NCI-H2029 (cell line): ENCODE measurements around the gene SEPTIN2.
"Not testable (repeated sequence)": the region's sequence is repeated elsewhere in the genome, so short reads cannot be mapped to it uniquely, and the experiment has no call there.

Experiments
- DNase-seq: peaks from one replicate; lab custom pipeline; 2025; lab: John Stamatoyannopoulos, UW

SEPTIN2 gene

GRCh38 chr2:241350878-241351639 lies 35.3 kb downstream of the SEPTIN2 start:
- DNase-seq: no peak

- DNase-seq: no peak
These were observed 35.9 kb downstream of the SEPTIN2 start for GRCh38 chr2:241351640-241352031.

DNA sequence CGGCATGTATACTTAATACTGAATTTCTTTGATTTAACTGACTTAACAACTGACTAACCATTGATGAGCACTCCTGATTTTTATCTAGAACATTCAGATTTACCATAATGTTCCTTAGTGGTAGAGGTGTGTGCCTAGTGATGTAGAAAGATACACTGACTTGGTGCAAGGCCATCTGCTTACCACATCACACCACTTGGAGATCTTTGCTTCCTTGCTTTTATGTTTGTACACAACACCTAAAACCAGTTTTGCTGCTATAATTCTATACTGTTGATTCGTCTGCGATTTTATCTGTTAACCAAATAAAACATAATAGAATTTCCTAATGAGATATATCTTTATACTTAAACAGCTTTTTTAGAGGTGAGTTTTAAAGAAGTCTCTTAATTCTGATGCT lies 36.5 kb downstream of the SEPTIN2 start:
- no peak for DNase-seq

GRCh38 chr2:241354668-241355658 lies 39.2 kb downstream of the SEPTIN2 start:
- peak; percentile 91 for DNase-seq

DNA sequence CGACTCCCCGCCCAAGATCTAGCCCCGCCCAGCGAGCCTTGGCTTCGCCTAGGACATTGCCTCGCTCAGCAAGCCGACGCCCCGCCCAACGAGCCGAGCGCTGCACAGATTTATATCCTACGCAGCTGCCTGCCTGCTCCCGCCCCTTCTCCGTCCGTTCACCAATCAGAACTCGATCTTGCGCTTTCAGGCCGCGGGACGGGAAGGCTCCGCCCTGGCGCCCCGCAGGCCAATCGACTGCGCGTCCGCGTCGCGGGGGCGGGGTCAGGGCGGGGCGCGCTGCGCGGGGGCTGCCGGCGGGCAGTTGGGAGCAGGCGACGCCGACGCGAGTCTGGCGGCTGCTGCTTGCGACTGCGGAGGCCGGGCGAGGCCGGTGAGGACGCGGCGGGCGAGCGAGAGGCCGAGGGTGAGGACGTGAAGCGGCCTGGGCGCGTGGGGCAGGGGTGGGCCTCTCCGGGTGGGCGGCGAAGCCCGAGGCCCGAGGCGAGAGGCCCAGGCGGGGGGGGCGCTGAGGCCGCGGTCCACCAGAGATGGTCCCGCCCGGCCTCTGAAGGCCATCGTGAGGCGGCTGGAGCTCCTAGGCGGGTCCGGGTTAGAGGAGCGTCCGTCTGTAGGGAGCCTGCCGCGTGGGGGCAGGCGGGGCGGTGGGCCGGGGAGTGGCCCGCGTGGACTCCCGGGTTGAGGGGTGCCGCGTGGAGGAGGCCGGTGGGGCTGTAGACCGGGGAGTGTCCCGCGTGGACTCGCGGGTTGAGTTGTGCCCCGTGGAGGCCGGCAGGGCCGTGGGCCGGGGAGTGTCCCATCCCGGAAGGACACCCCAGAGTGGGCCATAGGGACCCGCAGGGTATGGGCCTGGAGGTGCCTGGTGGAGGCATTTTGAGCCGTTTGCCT lies 40.5 kb downstream of the SEPTIN2 start, which contains the start of gene FARP2:
Gene FARP2, plus strand, starts transcription at position 303 of the 888 bp plus-strand sequence. CDS start 16,823 bp downstream, outside the sequence.
- DNase-seq: peak; percentile 99

DNA sequence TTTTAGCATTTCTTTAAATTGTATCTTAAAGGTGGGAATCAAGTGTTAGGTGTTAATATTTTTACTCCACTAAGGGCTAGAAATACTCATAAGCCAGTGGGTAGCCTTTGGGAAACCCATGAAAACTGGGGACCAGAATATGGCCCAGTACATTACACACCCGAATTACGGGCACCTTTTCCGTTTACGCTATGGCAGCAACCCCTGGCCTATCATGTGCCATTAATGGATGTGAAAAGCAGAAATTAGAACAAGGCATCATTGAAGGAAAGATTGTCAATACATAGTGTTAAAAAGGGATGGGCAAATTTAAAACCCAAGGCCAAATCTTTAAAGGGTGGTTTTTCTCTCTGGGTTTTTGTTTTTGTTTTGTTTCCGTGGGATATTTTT lies 41.1 kb downstream of the SEPTIN2 start:
- DNase-seq: no peak

GRCh38 chr2:241357531-241357930 lies 41.8 kb downstream of the SEPTIN2 start:
- no peak for DNase-seq

GRCh38 chr2:241358470-241358869 lies 42.7 kb downstream of the SEPTIN2 start:
- DNase-seq: no peak

GRCh38 chr2:241359481-241360045 lies 43.8 kb downstream of the SEPTIN2 start:
- no peak for DNase-seq

- DNase-seq: peak; percentile 21
These were observed 47.7 kb downstream of the SEPTIN2 start for GRCh38 chr2:241363426-241363825.

- DNase-seq: no peak
These were observed 49.1 kb downstream of the SEPTIN2 start for GRCh38 chr2:241364781-241365180.

DNA sequence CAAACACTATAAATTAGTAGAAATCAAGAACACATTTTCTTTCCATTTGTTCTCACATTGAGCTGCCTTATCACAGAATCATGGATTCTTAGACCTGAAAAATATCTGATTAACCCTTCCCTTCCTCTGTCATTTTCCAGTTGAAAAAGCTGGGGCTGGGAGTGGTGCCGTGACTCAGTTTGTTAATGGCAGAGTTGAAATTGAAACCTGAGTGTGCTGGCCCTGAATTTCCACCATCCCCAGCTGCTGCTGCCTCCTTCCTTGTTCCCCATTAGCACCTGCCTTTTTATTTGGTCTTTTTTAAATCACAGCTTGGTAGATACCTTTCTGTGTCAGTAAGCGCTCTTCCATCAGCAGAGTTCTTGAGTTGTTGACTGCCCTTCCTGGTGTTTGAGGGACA lies 51.0 kb downstream of the SEPTIN2 start:
- DNase-seq: no peak

DNA sequence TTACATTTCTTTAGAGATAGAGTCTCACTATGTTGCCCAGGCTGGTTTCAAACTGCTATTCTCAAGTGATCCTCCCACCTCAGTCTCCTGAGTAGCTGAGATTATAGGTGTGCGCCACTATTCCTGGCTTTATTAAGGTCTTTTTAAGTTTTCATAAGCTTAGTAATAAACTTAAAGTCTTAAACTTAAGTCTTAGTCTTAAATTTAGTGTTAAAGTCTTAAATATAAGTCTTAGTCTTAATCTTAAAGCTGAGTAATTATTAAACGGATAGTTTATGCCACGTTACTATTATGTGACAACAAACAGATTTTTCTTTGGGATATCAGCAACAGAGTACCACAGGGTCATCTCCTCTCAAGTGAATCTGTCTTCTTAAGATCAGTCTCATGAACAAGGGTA lies 52.9 kb downstream of the SEPTIN2 start:
- DNase-seq: no peak

GRCh38 chr2:241372361-241372992 lies 56.8 kb downstream of the SEPTIN2 start:
- DNase-seq: no peak

- DNase-seq: peak; percentile 55
These were observed 57.7 kb downstream of the SEPTIN2 start for GRCh38 chr2:241373446-241373845.

- not testable (repeated sequence) for DNase-seq
These were observed 58.2 kb downstream of the SEPTIN2 start for GRCh38 chr2:241373906-241374305.

GRCh38 chr2:241375300-241375699 lies 59.6 kb downstream of the SEPTIN2 start:
- no peak for DNase-seq

- no peak for DNase-seq
These were observed 61.1 kb downstream of the SEPTIN2 start for GRCh38 chr2:241376808-241377207.

- DNase-seq: no peak
These were observed 63.1 kb downstream of the SEPTIN2 start for GRCh38 chr2:241378816-241379215.

GRCh38 chr2:241379481-241380480 lies 64.1 kb downstream of the SEPTIN2 start:
- DNase-seq: no peak
